ENCODE data around the gene TOMM7.
"Not testable (repeated sequence)": the region's sequence is repeated elsewhere in the genome, so short reads cannot be mapped to it uniquely, and the experiment has no call there.

The TOMM7 gene

DNA sequence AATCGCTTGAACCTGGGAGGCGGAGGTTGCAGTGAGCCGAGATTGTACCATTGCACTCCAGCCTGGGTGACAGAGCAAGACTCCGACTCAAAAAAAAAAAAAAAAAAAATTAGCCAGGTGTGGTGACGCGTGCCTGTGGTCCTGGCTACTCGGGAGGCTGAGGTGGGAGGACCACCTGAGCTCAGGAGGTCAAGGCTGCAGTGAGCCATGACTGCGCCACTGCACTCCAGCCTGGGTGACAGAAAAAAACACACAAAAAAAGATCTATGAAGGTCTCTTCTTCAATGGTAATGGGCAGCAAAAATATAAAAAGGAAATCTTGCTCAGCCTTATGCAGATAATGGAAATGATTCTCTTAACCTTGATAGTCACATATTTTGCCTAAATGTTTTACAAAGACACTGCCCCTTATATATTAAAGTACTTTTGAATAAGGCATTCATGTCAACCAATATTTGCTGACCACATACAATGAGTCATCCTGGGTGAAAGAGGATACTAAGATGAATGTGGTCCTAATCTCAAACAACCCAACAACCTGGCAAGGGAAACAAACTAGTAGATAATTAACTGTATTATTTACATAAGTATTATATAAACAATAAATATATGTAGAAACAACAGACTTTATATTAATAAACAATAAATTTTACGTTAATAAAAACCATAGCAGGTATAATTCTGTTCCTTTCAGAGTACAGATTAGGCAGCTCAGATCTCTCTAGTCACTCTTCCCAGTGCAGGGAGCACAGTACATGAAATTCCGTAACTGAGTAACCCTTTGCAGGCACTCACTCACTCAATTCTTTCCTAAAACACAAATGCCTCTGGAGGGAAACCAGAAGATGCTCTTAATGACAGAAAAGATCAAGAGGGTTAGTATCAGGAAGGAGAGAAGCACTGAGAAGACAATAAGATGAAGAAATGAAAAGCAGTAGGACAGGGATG, 8.1 kb downstream of the TOMM7 start:
- no peak for DNase-seq

DNA sequence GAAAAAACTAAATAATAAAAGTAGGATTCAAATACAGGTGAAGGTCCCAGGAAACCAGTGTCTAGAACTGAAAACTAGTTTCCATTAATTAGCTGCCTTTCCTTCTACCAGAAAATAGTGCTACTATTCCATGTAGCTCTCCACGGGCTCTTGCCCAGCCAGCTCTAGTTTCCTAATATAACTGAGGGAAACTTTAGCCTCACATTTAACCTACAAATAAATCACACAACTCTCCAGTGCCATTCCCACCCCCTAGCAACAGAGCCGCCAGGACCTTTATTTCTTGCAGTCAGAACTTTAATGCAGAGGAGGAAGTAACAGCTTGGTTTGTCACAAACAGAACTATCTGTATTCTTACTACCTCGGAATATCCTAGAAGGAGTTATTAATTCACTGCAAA, 10.3 kb downstream of the TOMM7 start:
- no peak for DNase-seq

DNA sequence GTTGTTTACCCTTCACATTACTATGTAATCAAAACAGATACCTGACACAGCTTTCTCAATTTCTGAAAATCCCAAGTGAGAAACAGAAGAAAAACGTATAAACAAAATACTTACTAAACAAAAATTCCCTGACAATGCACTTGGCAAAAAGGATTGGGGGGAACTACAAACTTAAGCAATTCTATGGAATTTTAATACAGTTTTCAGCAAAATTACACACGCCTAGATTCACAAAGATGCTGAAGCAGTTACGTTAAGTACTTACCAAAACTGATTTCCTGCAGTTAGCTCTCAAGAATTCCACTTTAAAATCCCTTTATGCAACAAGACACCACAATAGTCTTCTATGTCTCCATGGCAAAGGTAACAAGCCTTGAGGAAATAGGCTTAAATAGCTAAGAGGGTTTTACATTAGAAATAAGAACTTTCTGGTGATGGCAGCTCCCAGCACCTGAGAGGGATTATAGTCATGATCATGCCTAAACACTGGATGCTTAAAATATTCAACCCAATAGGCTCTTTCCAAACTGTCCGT, 10.8 kb downstream of the TOMM7 start:
- DNase-seq, result no peak

DNA sequence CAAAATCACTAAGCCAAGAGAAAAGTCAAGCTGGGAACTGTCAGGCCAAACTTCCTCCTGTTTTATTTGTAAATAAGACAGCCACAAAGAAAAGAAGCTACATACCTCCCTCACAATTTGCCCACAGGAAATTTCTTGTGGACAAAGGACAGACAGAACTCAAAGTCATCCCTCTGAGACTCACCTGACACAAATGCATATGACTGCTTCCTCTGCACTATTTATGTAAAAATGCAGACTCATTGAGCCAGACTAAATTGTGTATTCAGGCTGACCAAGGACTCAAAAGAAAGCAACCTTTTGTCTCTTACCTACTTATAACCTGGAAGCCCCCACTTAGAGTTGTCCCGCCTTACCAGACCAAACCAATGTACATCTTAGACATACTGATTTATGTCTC, 11.8 kb downstream of the TOMM7 start:
- DNase-seq, result no peak

DNA sequence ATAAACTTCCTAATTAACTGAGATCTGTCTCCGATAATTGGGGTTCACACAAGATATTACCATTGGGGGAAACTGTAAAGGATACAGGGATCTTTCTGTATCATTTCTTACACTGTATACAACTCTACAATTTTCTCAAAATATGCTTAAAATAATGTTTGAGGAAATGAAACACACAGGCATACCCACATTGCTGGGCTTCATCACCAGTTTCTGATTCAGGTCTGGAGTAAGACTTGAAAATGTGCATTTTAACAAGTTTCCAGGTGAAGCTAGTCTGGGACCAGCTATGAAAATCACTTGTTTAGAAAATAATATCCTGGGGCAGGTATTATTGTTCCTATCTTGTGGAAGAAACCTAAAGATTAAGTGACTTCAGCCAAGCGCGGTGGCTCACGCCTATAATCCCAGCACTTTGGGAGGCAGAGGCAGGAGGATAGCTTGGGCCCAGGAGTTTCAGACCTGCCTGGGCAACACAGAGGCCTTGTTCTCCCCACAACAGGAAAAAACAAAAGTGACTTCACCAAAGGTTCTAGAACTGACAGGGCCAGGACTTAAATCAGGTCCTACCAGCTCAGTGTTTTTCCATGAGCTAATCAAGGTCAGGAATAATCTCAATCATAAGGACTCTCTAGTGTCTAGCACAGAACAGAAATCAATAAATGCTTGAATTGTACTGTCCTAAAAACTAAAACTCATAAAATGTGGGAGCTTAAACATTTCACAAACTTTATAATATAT, 12.6 kb downstream of the TOMM7 start:
- DNase-seq, result no peak

DNA sequence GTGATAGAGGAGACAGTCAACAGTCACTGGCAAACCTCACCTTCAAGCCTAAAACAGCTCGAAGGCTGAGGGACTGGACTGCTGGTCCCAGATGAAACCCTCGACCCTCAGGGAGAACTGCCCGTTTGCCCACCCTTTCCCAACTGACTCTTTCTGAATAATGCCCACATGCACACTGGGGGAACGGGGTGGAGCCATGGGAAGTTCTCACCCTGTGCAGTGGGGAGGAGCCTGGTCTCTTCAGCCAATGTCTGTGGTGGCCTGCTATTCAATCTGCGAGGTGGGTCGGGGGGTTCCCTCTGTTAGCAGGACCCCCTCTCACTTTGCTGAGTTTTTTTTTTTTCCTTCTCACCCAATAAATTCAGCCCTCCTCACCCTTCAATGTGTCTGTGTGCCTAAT, 14.5 kb downstream of the TOMM7 start:
- DNase-seq, result no peak

DNA sequence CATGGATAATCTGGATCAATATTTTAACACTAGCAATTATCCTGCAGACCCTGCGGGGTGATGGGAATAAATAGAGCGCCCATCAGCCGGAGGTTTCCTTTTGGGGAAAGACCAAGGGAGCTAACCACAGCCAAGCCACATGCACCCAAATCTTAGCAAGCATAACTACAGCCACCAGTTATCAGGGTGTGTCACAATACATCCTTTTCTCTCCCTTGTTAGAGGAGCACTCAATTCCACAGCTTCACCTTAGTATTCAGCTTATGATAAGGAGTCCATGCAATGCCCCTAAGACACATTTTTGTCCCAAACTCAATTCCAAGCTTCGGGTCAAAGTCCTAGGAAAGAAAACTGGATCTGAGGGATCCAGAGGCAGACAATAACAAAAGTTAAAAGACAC, 15.9 kb downstream of the TOMM7 start:
- no peak for DNase-seq

DNA sequence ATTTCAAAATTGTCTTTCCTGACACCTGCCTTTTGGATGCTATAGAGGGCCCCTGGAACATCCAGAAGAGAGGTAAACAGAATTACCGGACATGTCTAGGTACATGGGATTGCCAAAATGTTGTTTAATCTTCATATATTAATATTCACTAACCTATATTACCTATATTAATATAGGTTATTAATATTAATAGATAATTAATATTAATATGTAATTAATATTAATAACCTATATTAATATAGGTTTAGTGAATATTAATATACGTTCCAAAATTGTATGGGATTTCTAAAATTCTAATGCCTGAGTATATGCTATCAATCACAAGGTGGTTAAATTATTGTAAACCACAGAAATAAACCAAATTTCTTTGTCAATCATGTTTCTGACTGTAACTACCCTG, 17.4 kb downstream of the TOMM7 start:
- no peak for DNase-seq

DNA sequence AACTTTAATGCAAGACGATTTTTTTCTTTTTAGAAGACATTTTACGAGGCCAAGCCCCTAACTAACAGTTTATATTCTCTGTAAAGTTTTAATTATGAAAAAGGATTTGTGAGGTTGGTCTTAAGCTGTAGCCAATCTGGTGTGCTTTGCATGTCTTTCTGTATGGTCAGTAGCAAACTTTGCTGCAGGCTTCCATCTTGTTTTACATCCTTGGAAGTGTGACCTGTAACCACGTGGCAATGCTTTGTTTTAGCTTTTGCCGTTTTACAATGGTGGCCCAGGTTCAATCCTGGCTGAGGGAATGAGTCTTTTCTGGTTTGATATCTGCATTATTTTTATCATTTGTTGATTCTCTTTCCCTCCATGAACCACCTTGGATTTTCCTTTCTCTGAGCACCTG, 19.8 kb downstream of the TOMM7 start:
- DNase-seq, result not testable (repeated sequence)

DNA sequence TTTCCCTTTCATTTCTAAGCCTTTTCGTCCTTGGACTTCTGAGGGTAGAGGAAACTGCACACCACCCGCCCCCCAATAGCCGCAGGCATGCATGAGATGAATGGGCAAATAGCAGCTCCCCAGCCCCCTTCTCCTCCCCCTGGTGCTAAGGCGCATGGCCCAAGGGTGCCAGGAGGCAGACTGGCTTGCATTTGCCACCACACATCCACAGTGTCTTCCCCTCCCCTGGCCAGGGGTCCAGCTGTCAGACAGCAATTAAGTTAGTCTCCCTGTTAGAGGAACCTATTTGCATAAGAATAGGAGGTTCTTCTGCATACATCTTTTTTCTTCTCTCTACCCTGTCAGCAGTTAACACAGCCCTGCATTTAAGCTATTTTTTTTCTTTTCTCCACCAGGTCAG, 20.2 kb downstream of the TOMM7 start:
- no peak for DNase-seq

DNA sequence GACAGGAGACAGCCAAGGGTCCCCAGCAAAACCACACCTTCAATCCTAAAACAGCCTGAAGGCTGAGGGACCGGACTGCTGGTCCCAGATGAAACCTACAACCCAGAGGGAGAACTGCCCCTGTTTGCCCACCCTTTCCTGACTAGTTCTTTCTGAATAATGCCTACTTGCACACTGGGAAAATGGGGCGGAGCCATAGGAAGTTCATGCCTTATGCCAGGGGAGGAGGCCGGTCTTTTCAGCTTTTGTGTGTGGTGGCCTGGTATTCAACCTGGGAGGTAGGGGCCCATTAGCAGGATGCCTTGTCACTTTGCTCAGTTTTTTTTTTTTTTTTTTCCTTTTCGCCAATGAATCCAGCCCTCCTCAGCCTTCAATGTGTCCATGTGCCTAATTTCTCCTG, 20.7 kb downstream of the TOMM7 start:
- DNase-seq, result no peak

DNA sequence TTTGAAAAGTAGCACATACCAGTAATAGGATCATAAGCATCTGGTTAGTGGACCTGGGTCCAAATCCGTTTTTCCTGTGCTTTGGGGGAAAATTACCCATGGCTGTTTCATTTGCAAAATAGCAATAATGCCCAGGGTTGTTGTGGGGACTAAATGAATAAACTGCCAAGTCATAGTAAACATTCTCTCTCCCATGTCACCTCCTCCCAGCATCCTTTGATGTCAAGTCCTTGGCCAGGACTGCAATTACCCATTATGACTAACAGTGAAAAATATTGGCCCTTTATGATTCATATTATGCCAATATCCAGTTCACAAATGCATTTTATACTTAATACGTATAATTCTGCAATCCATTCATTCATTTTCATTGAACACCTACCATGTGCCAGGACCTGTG, 23.0 kb downstream of the TOMM7 start:
- no peak for DNase-seq

DNA sequence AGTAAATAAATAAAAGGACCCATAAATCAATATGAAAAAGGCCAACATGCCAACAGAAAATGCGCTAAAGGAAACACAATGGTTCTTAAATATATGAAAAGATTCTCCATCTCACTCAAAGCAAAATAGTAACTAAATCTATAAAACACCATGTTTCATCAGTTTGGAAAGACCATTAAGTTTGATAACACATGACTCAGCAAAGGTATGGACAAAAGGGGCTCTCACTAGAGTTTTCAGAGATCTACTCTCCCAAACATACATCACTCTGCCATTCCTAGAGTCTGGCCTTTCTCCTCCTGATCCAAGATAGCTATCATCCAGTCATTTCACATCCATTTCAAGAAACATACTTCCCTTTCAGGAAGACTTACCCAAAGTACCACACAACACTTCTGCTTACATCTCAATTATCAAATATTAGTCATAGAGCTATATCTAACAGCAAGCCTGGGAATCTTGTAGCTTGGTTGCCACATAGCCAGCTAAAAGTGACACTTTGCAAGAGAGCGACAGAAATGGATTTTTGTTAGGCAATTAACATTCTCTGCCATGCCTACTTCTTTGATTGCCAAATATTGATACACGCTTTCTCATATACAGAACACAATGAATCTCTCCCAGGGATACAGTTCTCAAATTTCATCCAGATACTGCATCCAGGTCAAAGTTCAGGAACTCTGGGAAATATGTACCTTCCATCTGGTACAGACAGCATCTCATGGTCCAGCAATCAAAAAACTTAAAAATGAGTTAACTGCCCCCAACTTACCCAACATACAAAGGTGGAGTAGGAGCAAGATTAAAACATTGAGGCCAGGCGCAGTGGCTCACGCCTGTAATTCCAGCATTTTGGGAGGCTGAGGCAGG, 28.8 kb downstream of the TOMM7 start:
- no peak for DNase-seq

DNA sequence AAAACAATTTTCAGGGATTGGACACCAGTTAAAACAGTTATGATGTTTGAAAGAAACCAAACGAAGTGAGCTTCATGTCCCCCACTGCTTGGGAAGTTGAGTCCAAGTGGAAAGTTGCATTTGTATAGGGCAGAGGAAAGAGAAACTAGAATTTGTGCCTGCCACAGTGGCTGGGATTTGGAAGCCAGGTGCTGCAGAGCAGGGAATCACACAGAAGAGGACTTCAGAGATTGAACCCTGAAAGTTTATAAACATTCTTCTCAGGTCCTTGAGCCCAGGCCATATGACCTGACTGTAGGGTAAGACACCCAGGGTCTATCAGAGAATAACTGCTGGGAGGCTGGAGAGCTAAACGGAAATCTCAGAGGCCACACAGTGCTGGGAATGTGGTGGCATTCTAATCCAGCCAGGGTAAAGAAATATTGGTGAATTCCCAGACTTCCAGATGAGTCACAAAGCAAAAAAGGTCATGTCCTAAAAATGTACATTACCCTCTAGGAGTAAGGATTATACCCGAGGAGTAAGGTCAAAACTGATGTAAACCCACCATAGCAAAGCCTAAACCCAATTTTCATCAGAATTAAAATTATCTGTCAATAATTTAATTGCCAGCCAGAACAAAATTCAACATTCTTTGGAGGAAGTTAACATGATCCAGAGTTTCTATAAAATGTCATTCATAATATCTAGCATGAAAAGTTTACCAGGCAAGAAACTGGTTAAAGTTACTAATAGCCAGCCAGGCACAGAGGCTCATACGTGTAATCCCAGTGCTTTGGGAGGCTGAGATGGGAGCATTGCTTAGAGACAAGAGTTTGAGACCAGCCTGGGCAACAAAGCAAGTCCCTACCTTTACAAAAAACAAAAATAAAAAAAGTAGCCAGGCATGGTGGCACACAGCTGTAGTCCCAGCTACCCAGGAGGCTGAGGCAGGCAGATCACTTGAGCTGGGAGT, 31.2 kb downstream of the TOMM7 start:
- DNase-seq, result no peak

DNA sequence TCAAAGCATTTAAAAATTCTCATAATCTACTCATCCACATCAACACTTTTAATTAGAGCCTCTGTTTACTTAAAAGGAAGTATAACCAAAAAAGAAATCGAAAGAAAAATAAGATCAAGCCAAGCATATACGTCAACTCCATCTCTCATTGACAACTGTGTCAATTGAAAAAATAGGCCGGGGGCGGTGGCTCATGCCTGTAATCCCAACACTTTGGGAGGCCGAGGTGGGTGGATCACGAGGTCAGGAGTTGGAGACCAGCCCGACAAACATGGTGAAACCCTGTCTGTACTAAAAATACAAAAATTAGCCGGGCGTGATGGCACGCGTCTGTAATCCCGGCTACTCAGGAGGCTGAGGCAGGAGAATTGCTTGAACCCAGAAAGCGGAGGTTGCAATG, 32.0 kb downstream of the TOMM7 start:
- DNase-seq, result not testable (repeated sequence)

DNA sequence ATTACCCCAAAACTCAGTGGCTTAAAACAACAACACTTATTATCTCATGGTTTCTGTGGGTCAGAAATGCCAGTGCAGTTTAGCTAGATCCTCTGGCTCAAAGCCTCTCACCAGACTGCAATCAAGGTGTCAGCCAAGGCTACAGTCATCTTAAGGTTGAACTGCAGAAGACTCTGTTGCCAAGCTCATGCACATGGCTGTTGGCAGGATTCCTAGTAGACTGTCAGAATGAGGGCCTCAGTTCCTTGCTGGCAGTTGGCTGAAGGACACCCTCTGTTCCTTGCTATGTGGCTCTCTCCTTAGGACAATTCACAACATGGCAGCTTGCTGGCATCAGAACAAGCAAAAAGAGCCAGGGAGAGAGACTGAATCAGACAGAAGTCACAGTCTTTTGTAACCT, 34.7 kb downstream of the TOMM7 start:
- DNase-seq, result no peak

DNA sequence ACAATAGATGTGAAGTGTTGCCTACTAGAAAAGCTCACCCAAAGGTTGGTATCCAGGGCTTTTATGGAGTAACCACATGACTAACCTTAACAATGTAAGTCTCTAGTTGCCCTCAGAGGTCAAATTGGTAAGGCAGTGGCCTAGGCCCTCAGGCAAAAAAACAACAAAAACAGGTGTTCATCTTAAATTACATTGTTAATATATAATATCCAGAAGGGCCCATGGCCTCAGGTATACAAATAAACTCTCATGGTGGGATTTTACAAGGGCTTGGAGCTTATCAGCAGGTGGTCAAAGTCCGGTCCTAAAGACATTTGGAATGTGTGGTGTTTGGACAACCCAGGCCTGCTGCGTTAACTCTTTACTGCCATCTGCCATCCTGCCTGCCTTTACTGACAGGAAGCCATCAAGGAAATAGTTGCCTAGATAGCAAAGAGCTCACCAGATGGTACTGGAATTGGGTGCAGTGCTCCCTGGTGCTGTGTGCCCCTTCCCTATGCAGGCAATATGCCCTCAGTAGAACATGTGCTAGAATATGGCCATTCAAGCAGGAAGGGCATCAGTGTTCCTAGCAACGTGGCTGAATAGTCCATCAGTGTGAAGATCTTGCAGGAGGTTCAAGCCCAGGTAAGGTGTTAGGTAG, 36.2 kb downstream of the TOMM7 start:
- no peak for DNase-seq

DNA sequence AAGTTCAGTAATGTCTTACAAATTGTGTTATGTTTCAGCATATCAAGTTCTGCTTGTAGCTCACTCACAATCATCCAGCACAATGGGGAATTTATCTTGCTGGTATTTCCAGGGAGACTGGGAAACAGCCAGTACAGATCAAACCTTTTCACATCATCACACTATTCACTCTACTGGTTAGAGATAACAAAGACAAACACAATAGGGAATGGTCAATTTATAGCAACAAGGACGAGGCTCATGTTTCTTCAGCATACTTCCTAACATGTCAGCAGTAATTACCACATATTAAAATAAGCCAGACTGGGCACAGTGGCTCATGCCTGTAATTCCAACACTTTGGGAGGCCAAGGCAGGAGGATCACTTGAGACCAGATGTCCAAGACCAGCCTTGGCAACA, 38.3 kb downstream of the TOMM7 start:
- DNase-seq, result no peak

DNA sequence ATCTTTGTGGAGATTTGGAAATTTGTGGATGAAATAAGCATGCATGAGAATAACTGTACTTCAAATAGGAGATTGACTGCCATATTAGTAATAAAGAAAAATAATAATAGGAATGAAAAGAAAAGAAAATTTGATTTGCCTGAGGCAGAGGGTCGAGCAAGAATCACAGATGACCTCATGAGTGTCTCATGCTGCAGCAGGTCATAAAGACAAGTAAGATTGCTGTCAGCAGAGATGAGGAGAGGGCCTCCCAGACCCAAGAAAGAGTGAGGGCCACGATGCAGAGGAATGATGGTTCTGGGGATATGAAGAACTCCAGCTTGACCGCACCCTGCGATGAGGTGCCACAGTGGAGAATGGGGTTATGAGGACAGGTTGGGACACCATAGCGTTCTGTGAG, 39.2 kb downstream of the TOMM7 start:
- DNase-seq, result no peak

DNA sequence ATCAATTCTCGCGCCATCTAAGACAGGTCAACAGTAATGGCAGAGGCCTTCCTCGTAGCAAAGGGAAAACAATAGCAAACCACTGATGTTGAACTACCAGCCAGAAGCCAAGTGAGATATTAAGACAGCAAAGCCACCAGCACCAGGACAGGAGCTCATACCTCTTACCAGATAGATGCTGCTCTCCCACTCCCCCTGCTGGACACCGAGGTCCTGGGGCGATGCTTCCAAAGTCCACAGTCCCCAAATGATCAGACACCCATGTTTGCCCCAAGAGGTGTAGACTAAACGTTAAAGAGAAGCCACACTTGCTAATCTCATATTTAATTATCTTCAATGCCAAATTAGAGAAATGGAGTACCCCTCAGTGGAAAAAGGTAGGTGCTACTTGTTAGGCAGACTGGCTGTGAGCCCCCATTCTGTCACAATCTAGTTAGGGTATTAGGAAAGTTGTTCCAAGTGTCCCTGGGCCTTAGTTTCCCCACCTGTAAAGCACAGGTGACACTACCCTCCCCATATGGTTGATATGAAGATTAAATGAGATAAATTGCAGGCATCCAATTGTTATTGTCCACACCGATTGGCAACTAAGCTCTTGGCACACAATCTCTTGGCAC, 39.9 kb downstream of the TOMM7 start:
- peak; percentile 58 for DNase-seq

DNA sequence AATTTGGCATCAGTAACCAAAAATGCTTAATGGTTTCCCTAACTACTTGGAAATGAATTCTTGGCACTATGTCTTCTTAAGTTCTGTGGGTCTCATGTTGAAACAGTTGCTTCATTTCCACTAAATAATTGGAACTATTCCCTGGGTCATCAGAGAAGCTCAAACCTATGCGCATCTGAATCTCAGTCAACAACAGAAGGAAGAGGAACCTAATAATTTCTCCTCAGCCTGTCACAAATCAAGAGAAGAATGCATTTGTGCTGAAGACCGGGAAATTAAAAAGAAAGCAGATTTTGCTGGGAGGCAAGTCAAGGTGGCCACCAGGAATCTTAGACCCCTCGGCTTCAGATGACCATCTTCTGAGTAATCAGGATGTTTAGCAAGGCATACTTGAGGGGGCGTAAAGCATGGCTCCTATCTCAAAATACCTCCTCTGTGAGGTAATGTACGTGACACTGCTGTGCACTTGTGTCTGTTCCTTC, 41.4 kb downstream of the TOMM7 start:
- no peak for DNase-seq

All from CD4-positive, alpha-beta T cell treated with Interleukin-4 for 4 hours (primary cell).